Stimulated activated naive CD4-positive, alpha-beta T cell (primary cell): ENCODE data around the gene LHPP.

Source experiments
- DNase-seq, 6 experiments: peaks; one replicate each; lab custom pipeline; 2025; lab: John Stamatoyannopoulos, UW

The LHPP gene

GRCh38 chr10:124625831-124626238 lies 164.2 kb downstream of the LHPP start:
- DNase-seq: no peak

GRCh38 chr10:124626759-124627380 lies 165.2 kb downstream of the LHPP start:
- peak in 4 of 6 experiments; percentile 13 to 54 (median 28) for DNase-seq

- DNase-seq: no peak
Measured at GRCh38 chr10:124627866-124628675, 166.4 kb downstream of the LHPP start.

DNA sequence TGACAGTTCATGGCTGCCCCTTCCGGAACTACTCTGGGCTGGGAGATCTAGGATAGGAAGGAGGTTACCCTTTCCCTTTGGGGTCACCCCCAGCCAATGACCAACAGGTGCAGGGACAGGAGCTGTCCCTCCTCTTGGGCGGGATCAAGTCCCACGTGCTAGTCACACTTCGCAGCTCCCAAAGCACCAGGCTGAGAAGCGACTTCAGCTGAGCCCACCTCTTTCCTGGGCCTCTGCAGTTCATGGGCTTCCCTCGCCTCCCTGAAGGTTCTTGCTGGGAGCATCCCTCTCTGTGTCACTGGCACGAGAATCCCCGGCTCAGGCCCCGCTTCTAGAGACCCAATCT lies 167.0 kb downstream of the LHPP start:
- no peak for DNase-seq

DNA sequence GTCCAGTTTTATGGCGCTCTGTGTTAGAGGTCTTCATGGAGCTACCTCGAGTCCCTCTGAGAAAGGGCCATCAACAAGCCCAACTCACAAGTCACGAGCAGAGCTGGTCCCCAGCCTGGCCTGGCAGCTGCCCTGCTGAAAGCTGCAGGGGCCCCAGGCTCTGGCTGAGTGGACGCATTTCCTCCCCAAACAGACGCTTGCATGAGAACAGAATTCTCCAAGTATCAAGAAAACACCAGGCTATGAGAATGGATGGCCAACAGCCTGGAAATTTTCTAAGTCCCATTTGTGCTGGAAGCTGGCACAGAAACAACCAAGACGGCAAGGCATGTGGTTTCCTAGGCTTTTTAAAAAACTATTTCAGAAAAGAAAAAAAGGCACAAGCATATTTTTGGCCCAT lies 167.8 kb downstream of the LHPP start:
- DNase-seq: no peak

- DNase-seq: no peak
Measured at GRCh38 chr10:124629842-124630241, 168.2 kb downstream of the LHPP start.

- no peak for DNase-seq
Measured at GRCh38 chr10:124630551-124630950, 168.9 kb downstream of the LHPP start.

GRCh38 chr10:124632064-124632531 lies 170.5 kb downstream of the LHPP start:
- DNase-seq: peak in 3 of 6 experiments; percentile 12 to 24 (median 18)

GRCh38 chr10:124632566-124632965 lies 170.9 kb downstream of the LHPP start:
- no peak for DNase-seq

DNA sequence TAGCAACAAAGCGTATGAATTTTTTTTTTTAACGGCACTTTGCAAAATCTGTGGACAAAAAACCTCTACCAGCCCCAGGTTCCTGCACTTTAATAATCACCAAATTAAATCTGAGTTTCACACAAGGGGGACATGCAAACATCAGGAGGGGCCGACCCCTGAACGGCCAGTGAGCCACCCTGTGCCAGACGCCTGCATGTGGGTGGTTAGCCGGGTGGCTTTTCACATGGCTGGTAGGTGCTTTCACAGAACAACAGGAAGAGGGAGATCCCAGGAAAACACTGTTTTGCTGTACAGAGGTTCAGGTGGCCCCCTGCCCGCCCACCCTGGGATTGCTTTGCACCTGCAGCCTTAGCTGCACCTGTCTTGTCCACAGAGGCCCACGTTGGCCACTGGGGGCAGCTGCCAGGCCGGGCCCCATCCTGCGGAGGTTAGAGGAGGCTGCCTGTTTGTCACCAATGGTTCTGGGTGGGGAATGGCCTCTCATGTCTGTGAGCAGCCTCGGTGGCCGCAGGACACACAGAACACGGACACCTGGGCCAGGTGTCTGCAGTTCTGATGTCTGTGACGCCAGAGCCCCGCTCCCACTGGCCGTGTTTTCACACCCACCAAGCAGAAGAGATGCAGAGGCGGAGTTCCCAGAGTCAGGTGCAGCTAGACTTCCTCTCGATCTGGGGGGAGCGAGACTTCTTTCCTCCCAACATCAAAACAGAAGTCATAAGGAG lies 174.8 kb downstream of the LHPP start:
- peak; percentile 12 to 74 (median 29) for DNase-seq

DNA sequence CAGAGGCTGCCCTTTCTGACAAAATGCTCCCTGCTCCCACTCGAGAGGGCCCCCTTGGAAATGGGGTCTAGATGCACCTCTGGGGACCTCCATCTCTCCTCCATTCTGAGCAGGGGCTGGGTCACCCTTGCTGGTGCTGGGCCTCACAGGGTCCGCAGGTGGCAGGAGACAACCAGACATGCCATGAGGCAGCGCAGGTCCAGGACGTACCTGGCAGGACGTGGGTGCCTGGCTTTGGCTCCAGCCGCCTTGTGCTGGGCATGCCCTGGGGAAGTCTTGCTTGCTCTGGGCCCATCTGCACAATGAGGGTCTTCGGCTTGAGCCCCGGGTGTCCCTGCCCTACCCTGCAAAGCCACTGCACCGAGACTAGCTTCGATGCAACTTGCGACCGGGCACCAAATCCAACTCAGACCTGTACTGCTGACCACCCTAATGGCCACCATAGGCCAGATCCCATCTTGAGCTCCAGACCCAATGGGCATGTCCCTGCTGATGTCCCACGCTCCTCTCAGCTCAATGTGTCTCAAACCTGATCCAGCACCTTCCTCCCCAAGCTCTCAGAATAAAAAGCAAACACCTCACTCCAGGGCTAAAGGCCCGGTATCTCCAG lies 175.6 kb downstream of the LHPP start:
- DNase-seq: peak in 1 of 6 experiments; percentile 35

- no peak for DNase-seq
Measured at GRCh38 chr10:124637746-124638145, 176.1 kb downstream of the LHPP start.

GRCh38 chr10:124639206-124639605 lies 177.6 kb downstream of the LHPP start:
- DNase-seq: no peak

DNA sequence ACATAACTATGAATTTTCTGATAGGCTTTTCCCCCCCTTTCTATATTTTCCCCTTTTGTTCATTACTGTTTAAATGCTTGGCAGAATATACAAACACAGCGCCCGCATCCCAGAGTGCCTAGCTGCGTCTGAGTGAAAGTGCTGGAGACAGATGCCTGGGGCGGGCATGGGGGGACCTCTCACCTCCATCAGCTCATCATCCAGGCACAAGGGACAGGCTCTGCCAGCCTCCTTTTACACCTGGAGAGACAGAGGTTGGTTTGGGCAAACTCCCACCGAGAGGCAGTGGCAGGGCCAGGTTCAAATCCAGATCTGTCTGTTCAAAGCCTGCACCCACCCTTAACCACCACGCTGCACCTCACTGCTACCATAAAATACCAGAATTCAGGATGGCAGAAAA lies 178.0 kb downstream of the LHPP start:
- DNase-seq: no peak

GRCh38 chr10:124640056-124640455 lies 178.4 kb downstream of the LHPP start:
- DNase-seq: no peak

DNA sequence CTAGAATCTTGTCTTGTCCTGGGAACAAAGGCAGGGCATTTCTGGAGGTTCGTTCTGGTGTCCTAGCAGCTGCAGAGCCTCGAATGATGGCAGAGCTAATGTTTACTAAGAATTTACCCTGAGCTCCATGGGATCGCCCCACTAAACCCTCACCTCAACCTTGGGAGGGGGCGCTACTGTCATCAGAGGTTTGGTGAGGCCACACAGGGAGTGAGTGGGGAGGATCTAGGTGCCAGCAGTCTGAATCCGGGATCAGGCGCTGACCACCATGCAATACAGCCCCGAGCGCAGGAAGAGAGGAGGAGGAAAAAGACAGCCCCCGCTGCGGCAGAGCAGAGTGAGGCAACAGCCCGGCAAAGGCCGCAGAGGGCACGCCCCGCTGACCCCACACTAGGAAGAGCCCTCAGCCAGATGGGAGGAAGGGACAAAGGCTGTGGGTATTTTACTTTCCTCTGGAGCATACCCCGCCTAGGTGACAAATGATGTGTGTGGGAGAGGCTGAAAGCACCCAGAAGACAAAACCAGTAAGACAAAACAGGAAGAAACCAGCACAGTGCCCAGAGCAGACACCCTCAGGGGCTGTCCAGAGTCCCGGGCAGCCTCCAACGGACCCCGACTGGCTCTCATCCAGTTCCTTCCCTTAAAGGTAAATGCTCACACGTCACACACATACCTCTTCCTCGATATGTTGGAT lies 179.1 kb downstream of the LHPP start:
- no peak for DNase-seq

DNA sequence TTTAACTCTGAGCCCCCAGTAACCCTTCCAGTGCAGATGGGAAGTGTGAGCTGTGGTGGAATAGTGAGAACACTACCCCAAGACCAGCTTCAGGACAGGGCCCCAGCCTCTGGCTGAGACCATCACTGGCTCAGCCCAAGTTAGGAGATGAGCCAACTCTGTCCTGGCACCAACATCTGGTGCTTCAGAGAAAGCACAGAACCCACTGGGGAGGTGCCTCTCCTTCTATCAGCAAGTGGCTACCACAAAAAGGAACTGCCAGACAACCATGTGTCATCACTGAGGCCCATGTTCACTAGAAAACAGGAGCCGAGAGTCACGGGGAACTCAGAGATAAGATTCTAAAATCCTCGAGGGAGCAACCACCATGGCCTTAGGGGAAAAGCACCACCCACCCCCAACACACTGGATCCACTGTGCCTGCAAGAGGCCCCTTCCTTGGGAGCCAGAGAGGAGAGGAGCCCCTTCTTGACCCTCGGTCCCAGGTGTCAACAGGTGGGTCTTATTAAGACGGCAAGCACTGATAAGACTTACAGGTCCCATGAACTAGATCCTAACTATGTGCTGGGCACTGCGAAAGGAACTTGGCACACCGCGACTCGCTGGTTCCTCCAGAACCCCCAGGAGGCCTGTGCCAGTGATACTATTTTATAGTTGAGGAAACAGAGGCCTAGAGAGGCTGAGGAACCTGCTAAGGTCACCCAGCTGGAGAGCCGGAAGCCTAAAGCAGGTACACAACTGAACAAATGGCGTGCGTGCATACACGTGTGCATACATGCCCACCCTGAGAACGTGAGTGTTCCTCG lies 179.9 kb downstream of the LHPP start:
- DNase-seq: peak in 1 of 6 experiments; percentile 47

GRCh38 chr10:124642088-124642710 lies 180.6 kb downstream of the LHPP start:
- DNase-seq: no peak

DNA sequence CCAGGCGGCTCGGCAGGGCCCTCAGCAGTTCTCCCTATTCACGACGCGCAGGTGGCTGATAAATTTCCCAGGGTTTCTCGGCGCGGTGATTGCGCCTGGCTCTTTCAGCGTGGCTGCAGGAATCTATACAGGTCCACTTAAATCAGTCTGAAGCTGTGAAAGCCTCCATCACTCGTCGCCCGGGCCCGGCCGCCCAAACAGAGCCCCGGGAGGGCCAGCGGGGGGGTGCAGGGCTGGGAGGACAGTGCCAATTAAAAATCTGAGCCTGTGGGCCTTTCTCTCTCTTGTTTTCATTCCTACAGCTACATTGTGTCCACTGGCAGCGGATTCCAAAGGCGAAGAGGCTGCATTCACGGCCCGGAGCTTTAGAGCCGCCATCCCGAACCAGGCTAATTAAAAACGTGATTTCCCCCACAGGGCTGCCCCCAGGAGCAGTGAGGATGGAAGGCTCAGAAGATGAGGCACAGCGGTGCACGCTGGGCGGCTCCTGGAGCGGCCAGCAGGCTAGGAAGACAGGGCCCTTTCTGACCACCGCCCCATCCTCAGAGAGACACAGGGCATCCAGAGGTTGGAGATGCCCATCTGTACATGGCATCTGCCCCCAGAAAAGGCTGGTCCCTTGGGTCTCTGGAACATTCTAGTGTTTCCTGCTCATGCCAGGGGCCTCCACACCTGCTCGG lies 181.8 kb downstream of the LHPP start:
- no peak for DNase-seq

DNA sequence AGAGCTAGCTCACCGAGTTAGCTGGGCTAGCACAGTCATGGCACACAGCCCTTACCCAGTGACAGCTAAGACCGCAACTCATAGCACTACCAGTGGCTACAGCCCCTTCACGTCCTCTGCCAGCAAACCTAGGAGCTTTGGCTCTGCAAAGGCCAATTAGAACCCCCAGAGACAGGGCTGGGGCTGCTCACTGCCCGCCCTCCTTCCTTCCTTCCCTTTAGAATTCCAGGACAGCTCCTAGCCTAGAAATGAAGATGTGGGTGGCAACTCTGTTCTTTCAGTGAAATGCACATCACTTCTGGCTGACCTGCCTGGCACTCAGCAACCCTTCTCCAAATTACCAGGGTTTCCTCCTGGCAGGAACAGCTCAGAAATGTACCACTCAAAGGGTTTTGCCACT lies 182.6 kb downstream of the LHPP start:
- no peak for DNase-seq
